HS-27A (cell line): ENCODE results near the gene IER5L.
"Not testable (repeated sequence)": the region's sequence is repeated elsewhere in the genome, so short reads cannot be mapped to it uniquely, and the experiment has no call there.

Experiments used
- DNase-seq: peaks from one replicate; pipeline ENCODE4 v3.0.0-alpha.2; 2012; ENCODE audit warnings: low read depth, missing footprints

Gene IER5L

DNA sequence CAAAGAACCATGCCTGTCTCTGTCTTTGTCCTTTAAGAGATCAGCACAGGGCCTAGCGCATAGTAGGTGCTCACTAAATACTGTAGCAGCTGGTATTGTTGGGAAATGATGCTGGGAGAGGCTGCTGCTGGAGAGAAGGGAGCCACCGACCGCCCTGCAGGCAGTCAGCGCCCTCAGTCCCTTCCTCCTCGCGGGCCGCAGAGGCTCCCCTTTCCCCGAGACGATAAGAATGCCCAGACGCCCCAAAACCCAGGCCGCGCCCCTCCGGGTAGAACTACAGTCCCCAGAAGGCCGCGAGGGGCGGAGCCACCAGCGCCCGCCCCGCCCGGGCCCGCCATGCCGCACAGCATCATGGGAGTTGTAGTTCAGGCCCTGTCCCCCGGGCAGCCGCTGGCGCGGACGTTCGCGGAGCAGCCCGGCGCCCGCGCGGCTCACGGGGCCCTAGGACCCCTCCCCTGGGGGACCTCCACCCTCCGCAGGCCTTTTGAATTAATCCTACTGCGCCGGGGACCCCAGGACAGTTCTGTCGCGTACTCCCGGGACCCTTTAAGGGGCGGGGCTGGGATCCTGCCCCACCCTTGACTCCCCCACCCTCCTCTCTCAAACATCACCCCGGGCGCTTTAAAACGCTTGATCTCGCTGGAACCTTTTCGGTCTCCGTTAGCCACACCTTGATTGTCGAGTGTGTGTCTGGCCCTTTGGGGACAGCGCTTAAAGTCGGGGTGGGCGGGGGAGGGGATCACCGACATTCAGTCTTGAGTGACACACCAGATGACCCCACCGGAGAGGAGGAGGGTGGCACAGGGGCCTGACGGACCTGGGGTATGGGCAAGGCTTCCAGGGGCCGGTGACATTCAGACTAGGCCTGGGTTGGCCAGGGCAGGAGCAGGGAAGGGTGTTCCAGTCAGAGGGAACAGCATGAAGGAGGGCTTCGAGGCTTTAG lies 24.8 kb upstream of the IER5L start:
- peak; percentile 46 for DNase-seq

DNA sequence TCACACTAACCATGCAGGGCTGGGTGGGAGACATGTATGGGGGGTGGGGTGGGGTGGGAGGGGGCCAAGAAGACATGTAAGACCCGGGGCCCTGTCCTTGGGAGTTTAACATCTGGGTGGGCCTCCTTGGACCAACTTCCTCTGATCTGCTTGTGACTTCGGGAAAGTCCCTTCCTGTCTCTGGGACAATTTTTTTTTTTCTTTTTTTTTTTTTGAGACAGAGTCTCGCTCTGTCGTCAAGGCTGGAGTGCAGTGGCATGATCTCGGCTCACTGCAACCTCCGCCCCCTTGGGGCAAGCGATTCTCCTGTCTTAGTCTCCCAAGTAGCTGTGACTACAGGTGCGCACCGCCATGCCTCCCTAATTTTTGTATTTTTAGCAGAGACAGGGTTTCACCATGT lies 23.8 kb upstream of the IER5L start:
- DNase-seq: no peak

DNA sequence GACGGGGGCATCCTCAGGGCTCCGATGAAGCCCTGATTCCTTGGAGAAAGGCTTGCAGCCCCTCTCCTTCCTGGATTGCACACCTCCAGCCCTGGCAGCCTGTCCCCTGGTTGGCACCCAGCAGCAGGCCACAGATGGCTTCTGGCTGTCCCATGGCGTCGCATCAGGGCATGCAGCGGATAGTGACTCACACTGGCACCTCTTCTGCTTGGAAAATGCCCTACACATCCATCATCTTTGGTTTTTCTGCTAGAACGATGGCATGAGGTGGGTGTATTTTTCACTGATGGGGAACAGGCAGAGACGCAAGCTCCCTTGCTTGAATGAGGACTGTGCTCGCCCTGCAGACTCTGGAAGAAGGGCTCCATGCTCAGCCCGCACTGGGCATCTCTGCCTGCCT lies 23.2 kb upstream of the IER5L start:
- no peak for DNase-seq

DNA sequence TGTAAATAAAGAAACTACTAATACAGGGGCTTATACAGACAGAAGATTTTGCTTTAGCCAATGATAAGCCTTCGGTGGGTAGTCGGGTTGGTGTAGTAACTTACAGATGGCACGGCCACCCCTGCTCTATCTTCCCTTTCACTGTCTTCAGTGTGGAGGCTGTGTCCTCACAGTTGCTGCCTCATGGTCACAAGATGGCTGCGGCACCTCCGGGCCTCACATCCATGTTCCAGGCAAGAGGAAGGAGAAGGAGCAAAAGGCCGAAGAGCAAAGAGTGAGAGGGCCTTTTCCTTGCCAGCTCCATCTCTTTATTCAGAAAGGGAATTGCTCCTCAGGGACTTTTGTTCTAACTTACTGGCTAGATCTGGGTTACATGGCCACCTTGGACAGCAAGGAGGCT lies 22.2 kb upstream of the IER5L start:
- DNase-seq: no peak

DNA sequence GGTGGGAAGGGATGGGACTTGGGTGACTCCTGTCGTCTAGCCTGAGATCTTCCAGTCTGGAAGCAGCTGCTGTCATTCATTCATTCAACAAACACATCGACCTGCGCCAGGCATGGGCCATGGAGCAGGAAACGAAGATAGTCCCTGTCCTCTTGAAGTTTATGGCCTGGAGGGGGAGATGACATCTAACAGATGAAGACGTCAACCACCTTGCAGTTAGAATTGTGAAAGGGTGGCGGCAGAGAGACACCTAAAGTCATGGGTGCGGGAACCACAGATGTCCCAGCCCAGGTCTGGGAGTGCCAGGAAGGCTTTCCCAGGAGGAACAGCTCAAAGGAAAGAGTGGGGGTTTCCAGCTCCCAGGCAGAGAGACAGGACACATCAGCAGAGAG lies 21.0 kb upstream of the IER5L start:
- DNase-seq: no peak

DNA sequence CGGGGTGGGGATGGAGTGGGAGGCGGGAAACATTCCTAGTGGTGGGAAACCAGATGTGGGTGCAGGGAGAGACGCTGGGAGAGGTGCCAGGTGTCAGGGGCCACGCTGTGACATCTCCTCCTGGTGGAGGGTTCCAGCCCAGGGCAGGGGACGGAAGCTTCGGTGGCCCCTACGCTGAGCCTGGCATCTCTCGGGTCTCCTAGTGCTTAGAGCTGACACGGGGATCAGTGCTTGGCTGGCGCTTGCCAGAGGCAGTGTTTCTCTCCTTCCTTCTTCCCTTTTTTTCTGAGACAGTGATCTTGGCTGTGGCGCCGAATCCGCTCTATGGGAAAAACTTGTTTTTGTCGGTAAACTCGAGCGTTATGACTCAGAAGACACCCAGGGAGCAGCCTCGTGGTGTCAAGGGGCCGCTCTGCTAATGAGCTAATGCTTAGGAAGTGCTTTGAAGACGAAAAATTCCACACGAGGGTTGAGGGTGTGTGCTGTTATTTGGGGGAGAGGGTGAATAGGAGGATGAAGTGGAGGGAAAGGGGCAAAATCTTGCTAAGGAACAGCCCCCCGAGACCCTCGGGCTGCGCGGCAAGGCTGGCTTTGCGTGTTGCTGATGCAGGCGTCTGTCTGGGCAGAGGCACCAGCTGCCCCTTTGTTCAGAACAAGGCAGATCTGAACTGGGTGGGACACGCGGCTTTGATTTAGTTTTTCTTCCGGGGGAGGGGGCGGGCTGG lies 20.4 kb upstream of the IER5L start:
- no peak for DNase-seq

DNA sequence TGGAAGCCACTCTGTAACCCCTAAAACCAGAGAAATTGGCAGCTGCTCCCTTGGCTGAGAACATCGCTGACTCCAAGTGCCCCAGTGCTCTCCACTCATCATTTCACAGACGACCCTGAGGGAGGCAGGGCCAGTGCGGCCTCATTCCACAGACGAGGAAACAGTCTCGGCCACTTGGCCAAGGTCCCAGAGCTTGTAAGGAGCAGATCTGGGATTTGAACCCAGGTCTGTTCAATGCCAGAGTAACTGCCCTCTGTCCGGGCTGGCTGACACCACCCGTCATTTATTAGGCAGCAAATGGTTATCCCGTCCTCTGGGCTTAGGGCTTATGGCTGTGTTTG lies 19.9 kb upstream of the IER5L start:
- no peak for DNase-seq

DNA sequence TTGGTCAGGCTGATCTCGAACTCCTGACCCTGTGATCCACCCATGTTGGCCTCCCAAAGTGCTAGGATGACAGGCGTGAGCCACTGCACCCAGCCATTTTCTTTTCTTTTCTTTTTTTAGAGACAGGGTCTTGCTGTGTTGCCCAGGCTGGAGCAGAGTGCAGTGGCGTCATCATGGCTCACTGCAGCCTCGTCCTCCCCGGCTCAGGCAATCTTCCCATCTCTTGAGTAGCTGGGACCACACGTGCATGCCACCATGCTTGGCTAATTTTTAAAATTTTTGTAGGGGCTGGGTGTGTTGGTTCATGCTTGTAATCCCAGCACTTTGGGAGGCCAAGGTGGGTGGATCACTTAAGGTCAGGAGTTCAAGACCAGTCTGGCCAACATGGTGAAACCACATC lies 19.0 kb upstream of the IER5L start:
- DNase-seq: not testable (repeated sequence)

DNA sequence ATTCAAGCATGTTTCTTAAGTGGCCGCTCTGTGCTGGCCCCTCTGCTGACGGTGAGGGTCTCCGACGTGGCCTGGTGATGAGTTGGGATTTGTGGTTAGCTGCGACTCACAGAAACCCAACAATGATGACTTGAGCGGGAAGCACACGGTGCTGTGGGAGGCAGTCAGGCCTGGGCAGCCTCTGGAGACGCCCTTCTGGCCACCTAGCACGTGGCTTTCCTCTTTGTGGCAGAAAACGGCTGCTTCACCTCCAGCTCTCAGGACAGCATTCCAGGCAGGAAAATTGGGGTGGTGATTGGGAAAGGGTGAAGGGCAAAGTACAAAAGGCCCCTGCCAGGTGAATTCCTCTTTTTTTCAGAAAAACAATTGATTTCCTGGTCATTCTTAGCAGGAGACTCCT lies 17.5 kb upstream of the IER5L start:
- no peak for DNase-seq

DNA sequence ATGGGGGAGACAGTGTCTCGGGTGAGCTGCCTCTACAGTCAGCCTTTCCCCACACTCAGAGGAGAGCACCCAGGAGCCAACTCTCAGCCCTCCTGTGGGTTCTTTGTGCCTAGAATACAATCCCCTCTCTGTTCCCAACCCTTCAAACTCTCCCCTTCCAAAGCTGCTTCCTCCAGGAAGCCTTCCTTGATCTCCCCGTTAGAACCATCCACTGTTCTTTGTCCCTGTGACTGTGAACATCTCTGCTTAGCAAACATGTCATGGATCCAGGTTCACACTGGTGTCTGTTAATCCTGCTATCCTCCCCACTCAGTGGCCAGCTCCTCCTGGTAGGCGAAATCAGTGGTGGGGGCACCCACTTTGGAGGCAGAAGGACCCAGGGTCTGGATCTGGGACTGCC lies 16.2 kb upstream of the IER5L start:
- DNase-seq: no peak

DNA sequence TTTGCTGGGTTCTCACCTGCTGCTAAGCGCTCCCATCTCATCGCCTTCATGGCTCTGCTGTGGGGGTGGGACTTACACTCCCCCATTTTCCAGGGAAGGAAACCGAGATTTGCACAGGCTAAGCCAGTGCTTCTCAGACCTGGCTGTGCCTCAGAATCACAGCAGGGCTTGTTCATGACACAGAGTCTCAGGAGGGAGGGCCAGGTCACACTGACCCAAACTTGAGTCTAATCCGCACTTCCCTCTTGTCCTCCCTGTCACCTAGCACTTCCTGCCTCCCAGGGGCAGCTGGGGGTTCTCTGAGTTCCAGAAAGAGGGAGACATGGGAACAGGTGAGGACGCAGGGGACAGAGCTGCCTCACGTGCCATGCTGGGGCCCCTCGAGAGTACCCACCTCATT lies 15.6 kb upstream of the IER5L start:
- no peak for DNase-seq

DNA sequence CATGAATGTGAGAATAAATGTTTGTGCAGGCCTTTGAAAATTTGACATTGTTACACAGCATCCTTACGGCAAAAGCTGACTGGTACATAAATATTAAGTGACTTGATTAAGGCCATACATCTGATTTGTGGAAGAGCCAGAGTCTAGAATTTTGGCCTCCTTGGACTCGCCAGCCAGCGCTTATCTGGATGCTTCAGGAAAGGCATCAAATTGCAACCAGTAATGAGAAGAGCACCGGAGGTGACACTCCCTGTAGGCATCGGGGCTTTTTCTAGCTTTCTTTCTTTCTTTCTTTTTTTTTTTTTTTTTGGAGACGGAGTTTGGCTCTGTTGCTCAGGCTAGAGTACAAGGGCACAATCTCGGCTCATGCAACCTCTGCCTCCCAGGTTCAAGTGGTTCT lies 13.2 kb upstream of the IER5L start:
- DNase-seq: no peak

DNA sequence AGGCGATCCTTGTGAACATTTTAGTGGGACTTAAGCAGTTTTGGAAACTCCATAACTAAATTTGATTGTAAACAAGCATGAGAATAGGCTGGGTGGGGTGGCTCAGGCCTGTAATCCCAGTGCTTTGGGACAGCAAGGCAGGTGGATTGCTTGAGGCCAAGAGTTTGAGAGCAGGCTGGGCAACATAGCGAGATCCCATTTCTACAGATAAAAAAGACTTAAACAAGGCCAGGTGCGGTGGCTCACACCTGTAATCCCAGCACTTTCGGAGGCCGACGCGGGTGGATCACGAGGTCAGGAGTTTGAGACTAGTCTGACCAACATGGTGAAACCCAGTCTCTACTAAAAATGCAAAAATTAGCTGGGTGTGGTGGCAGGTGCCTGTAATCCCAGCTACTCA lies 11.9 kb upstream of the IER5L start:
- not testable (repeated sequence) for DNase-seq

DNA sequence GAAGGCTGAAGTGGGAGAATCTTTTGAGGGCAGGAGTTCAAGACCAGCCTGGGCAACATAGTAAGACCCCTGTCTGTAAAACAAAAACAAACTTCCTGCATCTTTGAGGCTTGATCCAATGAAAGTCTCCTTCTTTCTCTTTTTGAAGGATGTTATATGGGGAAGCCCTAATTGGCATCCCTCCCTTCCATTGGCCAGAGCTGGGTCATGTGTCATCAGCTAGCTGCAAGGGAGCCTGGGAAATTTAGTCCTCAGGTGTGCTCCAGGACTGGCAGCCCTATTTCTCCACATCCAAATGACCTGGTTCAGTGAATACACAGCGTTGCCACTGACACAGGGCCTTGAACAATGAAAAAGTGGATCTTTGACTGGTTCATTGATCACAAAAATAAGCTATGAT lies 9.0 kb upstream of the IER5L start:
- DNase-seq: no peak

DNA sequence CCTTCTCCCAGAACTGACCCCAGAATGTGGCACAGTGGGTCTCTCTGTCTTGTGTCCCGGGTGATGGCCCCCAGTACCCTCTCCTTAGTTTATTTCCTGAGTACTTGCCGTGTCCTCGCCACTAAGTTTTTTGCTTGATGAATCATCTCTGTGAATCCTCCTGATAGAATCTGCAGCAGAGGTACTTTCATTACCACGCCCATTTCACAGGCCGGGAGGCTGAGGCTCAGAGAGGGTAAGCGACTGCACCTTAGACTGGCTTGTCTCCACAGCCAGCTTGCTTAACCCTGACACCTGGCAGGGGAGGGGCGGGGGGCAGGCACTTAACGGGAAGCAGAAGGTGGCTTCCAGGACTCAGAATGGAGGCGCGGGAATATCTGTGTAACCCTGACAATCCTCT lies 7.9 kb upstream of the IER5L start:
- no peak for DNase-seq

DNA sequence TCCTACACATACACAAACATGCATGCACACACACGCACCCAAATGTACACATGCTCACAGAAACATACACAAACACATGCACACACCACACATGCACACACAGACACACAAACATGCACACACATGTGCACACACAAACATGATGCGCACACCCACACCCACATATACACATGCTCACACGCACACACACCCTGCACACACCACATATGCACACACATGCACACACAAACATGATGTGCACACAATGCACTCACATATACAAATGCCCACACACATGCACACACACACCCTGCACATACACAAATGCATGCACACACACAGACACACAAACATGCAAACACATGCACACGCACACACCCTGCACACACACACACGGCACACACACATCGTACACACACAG lies 7.3 kb upstream of the IER5L start:
- no peak for DNase-seq

DNA sequence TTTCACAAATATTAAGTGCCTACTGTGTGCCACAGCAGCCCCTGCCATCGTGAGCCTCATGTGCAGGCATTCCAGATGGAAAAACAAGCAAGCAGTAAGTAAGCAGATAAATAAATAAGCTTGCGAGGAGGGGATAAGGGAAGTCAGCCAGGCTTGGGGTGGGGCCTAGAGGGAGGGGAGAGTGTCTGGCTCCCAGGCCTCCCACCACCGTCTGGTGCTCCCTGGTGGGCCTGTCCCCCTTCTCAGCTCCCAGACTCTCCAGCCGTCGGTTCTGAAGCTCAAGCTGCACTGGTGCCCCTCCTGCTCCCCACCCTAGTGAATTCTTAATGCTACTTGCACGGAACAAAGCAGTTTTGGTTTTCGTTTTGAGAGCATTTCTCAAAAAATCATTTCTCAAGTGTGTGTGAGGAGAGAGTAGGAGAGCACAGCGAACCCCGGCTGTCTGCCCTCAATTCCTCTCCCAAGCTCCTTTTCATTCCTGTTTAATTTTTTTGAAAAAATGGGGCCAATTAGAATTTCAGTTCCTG lies 6.6 kb upstream of the IER5L start:
- no peak for DNase-seq

DNA sequence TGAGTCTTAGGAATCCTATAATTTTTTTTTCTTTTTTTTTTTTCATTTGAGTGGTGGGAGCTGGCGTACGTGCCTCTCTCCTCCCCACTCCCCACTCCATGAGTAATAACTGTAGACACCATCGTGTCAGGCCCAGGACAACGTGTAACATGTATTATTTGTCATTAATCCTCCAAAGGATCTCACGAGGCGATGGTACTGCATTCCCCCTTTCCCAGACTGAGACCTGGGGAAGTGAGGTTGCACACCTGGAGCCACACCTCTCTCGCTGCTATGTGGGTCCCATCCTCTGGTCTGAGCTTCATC lies 6.1 kb upstream of the IER5L start:
- DNase-seq: no peak

DNA sequence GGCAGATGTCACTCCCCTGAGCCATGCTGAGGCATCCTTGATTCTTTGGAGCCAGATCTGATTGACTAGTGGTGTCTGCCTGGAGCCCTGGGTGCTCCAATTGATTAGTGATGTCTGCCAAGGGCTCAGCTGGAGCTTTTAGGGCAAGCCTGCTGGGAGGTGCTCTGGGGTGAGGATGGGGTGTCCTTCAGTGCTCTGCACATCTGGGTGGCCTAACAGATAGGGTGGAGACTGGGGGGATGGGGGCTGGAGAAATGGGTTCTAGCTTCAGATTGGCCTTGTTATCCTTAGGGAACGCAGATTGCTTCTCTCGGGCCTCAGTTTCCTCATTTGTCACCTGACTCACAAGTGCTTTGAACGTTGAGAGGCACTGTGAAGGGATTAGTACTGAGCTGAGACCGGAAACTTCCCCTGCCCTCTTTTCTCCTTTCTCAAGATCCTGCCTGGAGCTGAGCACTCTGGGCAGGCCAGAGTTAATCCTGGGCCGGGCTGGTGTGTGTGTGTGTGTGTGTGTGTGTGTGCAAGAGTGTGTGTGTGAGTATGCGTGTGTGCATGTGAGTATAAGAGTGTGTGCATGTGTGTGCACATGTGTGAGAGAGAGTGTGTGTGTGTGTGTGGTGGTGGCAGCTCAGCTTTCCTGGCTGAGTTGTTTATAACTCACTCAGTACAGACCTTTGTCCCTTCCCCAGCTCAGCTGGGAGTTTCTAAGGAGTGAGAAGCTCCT lies 5.6 kb upstream of the IER5L start:
- no peak for DNase-seq

DNA sequence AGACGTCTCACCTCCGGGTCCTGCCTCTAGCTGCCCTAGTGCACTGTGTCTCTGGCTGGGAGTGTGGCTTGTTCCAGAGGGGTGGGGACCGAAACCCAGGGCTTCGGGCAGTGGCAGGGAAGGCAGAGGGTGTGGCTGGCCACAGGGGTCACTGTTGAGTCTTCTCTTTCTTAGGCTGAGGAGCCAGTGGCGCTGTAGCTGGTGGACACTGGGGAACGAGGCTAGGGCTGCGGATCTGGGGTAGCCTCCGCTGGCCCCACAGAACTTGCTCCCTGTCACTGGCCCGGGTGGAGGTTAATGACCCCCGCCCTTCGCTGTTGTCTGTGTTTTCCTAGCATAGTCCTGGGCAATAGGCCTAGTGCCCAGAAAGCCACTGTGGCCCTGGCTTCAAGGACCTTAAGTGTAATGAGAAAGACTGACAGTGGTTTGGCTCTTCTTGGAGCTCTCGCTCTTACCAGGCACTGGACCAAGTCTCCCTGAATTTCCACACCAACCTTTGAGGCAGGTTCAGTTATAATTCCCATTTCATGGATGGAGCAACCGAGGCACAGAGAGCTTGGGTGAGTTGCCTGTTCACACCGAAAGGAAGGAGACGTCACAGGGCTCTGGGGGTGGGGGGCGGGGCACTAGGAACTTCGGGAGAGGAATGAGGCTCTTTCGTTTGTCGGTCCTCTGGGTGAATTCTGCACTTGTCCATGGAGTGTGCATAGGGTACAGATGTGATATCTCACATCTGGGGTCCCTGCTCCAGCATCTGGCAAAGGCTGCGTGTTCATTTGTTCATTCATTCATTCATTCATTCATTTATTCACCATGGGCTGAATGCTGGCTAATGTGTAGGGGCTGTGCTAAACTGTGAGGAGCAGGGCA lies 4.8 kb upstream of the IER5L start:
- no peak for DNase-seq

DNA sequence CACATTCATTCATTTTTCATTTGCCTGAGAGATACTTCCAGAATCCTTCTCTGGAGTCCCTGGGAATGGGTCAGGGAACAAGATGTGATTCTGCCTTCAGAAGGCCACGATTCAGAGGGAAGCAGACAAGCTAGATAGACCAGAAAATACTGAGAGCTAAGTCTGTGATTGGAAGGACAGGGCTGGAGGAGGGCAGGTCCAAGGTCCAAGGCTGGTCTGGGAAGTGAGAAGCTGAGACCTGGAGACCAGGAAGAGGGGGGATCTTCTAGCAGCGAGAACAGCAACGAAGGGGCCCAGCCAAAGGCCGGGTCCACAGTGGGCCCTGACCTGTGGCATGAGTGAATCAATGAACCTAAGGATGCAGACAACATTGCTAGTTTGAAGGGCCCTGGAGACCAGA lies 4.1 kb upstream of the IER5L start:
- DNase-seq: no peak

DNA sequence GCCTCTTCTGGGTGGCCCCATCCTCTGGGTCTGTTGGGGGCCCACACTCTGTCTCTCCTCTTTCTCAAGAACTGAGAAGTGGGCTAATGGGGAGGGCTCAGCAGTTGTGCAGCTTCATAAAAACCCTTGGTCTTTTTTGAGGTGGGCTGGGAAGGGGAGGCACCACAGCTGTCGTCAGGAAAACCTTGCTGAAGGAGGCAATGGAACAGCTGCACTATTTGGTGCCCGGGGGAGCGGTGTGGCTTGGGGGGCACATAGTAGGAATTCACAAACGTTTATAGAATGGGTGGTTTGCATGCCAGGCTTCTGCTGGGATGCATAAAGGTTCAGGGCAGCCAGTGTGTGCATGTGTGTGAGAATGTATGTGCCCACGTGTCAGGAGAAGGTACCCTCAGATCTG lies 3.2 kb upstream of the IER5L start:
- no peak for DNase-seq
